ENCODE results near the gene ADGRL1.

- TF ChIP-seq CSRNP3 (CRISPR knock-in tag; IDR thresholded peaks at IDR 0.05) (no peak), ZFP3 (CRISPR knock-in tag; IDR thresholded peaks at IDR 0.05) (no peak), ZNF8 (CRISPR knock-in tag; IDR thresholded peaks at IDR 0.05) (no peak), ARNTL (CRISPR knock-in tag; IDR thresholded peaks at IDR 0.05; ENCODE audit: borderline replicate concordance, low read depth) (no peak), PATZ1 (CRISPR knock-in tag; IDR thresholded peaks at IDR 0.05; ENCODE audit: borderline replicate concordance) (no peak), ZNF70 (CRISPR knock-in tag; IDR thresholded peaks at IDR 0.05) (no peak)
These were observed 86.1 kb downstream of the ADGRL1 start for GRCh38 chr19:14119644-14120496.
